ENCODE results near the gene ATXN3L. TPM values are rescaled to one million over a fixed set of nuclear protein-coding genes. Genes with fewer than 3 reads are reported as not detected.

The ATXN3L gene
- total RNA-seq, 4 donors from 2014 or later = not detected

- Histone ChIP-seq H3K27ac (replicated peaks in 1 of 4) (no peak overlapping the region), H3K9me3 (no peaks in the 10 kb centered on the region), H3K4me1 (no peaks in the 10 kb centered on the region), H3K27me3 (no peaks in the 10 kb centered on the region), H3K36me3 (no peaks in the 10 kb centered on the region), H3K4me3 (no peak overlapping the region)
- intact Hi-C loops (cut with DNase I) = no loop called here
- DNase-seq (ENCODE audit: extremely low spot score) = no peak
- TF ChIP-seq POLR2A (IDR thresholded peaks at IDR 0.05; ENCODE audit: low read depth) = no peak
- no peak for TF ChIP-seq POLR2AphosphoS5 (IDR thresholded peaks at IDR 0.05)
- no peak for TF ChIP-seq EP300 (IDR thresholded peaks at IDR 0.05)
- 73% methylated on average over 3 of the region's 3 CpGs for WGBS
Observed at GRCh38 chrX:13271511-13271910, 48.3 kb downstream of the ATXN3L start.

GRCh38 chrX:13270360-13270759 lies 49.5 kb downstream of the ATXN3L start:
- no peak overlapping the region for H3K4me3 ChIP-seq
- H3K9me3 ChIP-seq = no peaks in the 10 kb centered on the region
- DNase-seq (ENCODE audit: extremely low spot score) = no peak
- TF ChIP-seq CTCF (IDR thresholded peaks at IDR 0.05) = no peak
- TF ChIP-seq EP300 (IDR thresholded peaks at IDR 0.05) = no peak
- TF ChIP-seq POLR2A (IDR thresholded peaks at IDR 0.05; ENCODE audit: low read depth) = no peak
- no peak for TF ChIP-seq POLR2AphosphoS5 (IDR thresholded peaks at IDR 0.05)
- H3K27ac ChIP-seq (replicated peaks in 1 of 4) = no peak overlapping the region
- no peaks in the 10 kb centered on the region for H3K36me3 ChIP-seq
- H3K27me3 ChIP-seq = no peaks in the 10 kb centered on the region
- intact Hi-C loops (cut with DNase I) = no loop called here
- 75% methylated on average over 1 of the region's 1 CpG for WGBS
- H3K4me1 ChIP-seq = no peaks in the 10 kb centered on the region

DNA sequence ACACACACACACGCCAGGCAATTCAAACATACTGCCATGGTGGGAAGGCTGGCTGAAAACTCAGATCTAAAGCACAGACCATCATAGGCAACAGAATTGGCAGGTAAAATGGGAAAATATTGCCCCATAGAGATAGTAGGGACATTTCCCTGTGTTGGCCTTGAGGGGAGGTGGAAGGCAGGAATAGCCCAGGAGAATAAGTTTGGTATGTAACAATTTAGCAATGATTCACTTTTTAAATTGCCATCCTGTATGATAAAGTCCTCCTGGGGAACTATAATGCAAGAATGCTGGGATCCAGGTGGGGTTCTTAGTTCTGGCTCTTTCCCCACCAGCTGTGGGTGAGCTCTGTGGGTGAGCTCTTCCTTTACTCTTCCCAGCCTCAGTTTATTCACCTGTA lies 51.0 kb downstream of the ATXN3L start:
- Histone ChIP-seq H3K9me3 (no peaks in the 10 kb centered on the region), H3K27me3 (no peaks in the 10 kb centered on the region), H3K4me1 (no peaks in the 10 kb centered on the region), H3K27ac (replicated peaks in 1 of 4) (no peak overlapping the region), H3K4me3 (no peak overlapping the region), H3K36me3 (no peaks in the 10 kb centered on the region)
- no peak for DNase-seq (ENCODE audit: extremely low spot score)
- WGBS = 88% methylated on average over 1 of the region's 1 CpG
- intact Hi-C loops (cut with DNase I) = no loop called here
- TF ChIP-seq EP300 (IDR thresholded peaks at IDR 0.05) (no peak), CTCF (IDR thresholded peaks at IDR 0.05) (no peak), POLR2AphosphoS5 (IDR thresholded peaks at IDR 0.05) (no peak), POLR2A (IDR thresholded peaks at IDR 0.05; ENCODE audit: low read depth) (no peak)

Other genes starting within 250 kb of the ATXN3L start
- gene EGFL6, start 249.5 kb upstream of the ATXN3L start, total RNA-seq = under 1 TPM in 2 of 4 donors, not detected in 2; 0.17 to 0.19 TPM